K562 (cell line): Measurements from ENCODE around the gene MEIOB. TPM values are rescaled to one million over a fixed set of nuclear protein-coding genes. Genes with fewer than 3 reads are reported as not detected.

ENCODE experiments used
- ARHGAP35 ChIP-seq: fragments of 450-650 bp; IDR thresholded peaks from 2 replicates; pipeline ENCODE4 v1.6.1; 2018; ENCODE audit not compliant: partially characterized antibody
- FOXA3 ChIP-seq, 2 experiments: fragments of 450-650 bp in 1 of 2; sonication (generic) in 1 of 2; formaldehyde crosslinking; IDR thresholded peaks in 1 of 2; conservative IDR thresholded peaks in 1 of 2; 2 replicates each; pipeline versions ENCODE4 v1.4.0 to v1.8.0; 2020 to 2022; ENCODE audit warnings: mild to moderate bottlenecking in 2 of 2, missing genetic modification reagents in 1 of 2
- HNRNPLL ChIP-seq: fragments of 200-400 bp; formaldehyde crosslinking; IDR thresholded peaks from 2 replicates; pipeline ENCODE4 v1.6.1; 2017; ENCODE audit warnings: low read length, low read depth, mild to moderate bottlenecking; ENCODE audit not compliant: poor library complexity, severe bottlenecking
- JUNB ChIP-seq: fragments of 450-650 bp; formaldehyde crosslinking; conservative IDR thresholded peaks from 2 replicates; pipeline ENCODE4 v1.4.0; 2020; ENCODE audit warnings: mild to moderate bottlenecking
- NFE2L1 ChIP-seq: fragments of 450-650 bp; IDR thresholded peaks from 2 replicates; pipeline ENCODE4 v1.6.1; 2016; ENCODE audit warnings: missing genetic modification characterization, low read depth, mild to moderate bottlenecking, missing compliant biosample characterization, moderate library complexity, borderline replicate concordance
- POLR2H ChIP-seq: IDR thresholded peaks from 2 replicates; pipeline ENCODE4 v1.6.1; 2016; ENCODE audit warnings: missing genetic modification characterization, low read depth, mild to moderate bottlenecking, control low read depth, missing compliant biosample characterization, moderate library complexity
- SMARCA4 ChIP-seq: fragments of 450-650 bp; IDR thresholded peaks from 2 replicates; pipeline ENCODE4 v1.6.1; 2016
- ZC3H11A ChIP-seq: IDR thresholded peaks from 2 replicates; pipeline ENCODE4 v1.6.1; 2012; ENCODE audit warnings: low read depth, low read length, improper control_type of control experiment
- ZNF146 ChIP-seq: IDR thresholded peaks from one replicate; pipeline ENCODE4 v1.6.1; 2018; ENCODE audit warnings: missing compliant biosample characterization; ENCODE audit not compliant: unreplicated experiment
- ZNF24 ChIP-seq: fragments of 450-650 bp; IDR thresholded peaks from 2 replicates; pipeline ENCODE4 v1.6.1; 2016
- ZNF408 ChIP-seq: fragments of 250-450 bp; sonication (Bioruptor Pico); IDR thresholded peaks from 2 replicates; pipeline ENCODE4 v1.4.0; 2020; ENCODE audit warnings: low read depth, mild to moderate bottlenecking, moderate library complexity
- ZNF695 ChIP-seq: fragments of 450-650 bp; formaldehyde crosslinking; IDR thresholded peaks from 2 replicates; pipeline ENCODE4 v1.4.0; 2020; ENCODE audit warnings: mild to moderate bottlenecking, moderate library complexity
- ZNF79 ChIP-seq: fragments of 250-450 bp; sonication (Bioruptor Pico); IDR thresholded peaks from 2 replicates; pipeline ENCODE4 v1.4.0; 2020; ENCODE audit warnings: low read depth, mild to moderate bottlenecking, moderate library complexity
- ZZZ3 ChIP-seq: fragments of 450-650 bp; IDR thresholded peaks from 2 replicates; pipeline ENCODE4 v1.6.1; 2016; ENCODE audit warnings: antibody characterized with exemption, mild to moderate bottlenecking, moderate library complexity
- polyA plus RNA-seq, 8 experiments: library from polyadenylated mRNA; depleted of rRNA in 4 of 8; stranded (reverse) in 5 of 8; unstranded in 3 of 8; fragments of >200 nt; fragmentation: Nextera tagmentation in 2 of 8; fragmentation: Illumina TruSeq in 1 of 8; extraction: Ambion mirVana in 2 of 8; extraction: Trizol in 1 of 8; gene quantifications; 2 replicates each; pipeline versions ENCODE4 v1.2.1 to v1.2.3, GENCODE V29; 2011 to 2014; ENCODE audit warnings: inconsistent platforms in 1 of 8, missing spikeins in 1 of 8
- total RNA-seq, 7 experiments: library from RNA; depleted of rRNA in 6 of 7; stranded (reverse); fragments of >200 nt in 6 of 7; fragmentation: Illumina TruSeq in 2 of 7; extraction: Trizol in 2 of 7; gene quantifications; 2 replicates each; pipeline versions ENCODE4 v1.2.1 to v1.2.3, GENCODE V29; 2011 to 2021; ENCODE audit warnings: low replicate concordance in 1 of 7
- TF ChIP-seq, protein P1 (sequence below): fragments of 250-450 bp; sonication (Bioruptor Pico); IDR thresholded peaks from 2 replicates; pipeline ENCODE4 v1.8.0; 2022; ENCODE audit warnings: inconsistent platforms, mild to moderate bottlenecking, moderate library complexity, borderline replicate concordance
- TF ChIP-seq, protein P2 (sequence below): sonication (generic); formaldehyde crosslinking; IDR thresholded peaks from 2 replicates; pipeline ENCODE4 v1.8.0; 2022; ENCODE audit warnings: mild to moderate bottlenecking, low read depth, missing genetic modification reagents
- TF ChIP-seq, protein P3 (sequence below): fragments of 450-650 bp; formaldehyde crosslinking; IDR thresholded peaks from 2 replicates; pipeline ENCODE4 v1.4.0; 2020; ENCODE audit warnings: mild to moderate bottlenecking, moderate library complexity
- TF ChIP-seq, protein P4 (sequence below), 2 experiments: fragments of 450-650 bp in 1 of 2; IDR thresholded peaks; 2 replicates each; pipeline ENCODE4 v1.6.1; 2011 to 2017; ENCODE audit warnings: low read depth in 2 of 2, antibody characterized with exemption in 1 of 2, borderline replicate concordance in 1 of 2, low read length in 1 of 2, mild to moderate bottlenecking in 1 of 2, mixed read lengths in 1 of 2; ENCODE audit not compliant: control insufficient read depth in 1 of 2

MEIOB gene
- total and polyA plus RNA-seq, 9 of the 15 experiments (the other 6 are each of a cell fraction or from before 2014, with no cell fraction given), result 25.4 to 203 (median 97.6) TPM

DNA sequence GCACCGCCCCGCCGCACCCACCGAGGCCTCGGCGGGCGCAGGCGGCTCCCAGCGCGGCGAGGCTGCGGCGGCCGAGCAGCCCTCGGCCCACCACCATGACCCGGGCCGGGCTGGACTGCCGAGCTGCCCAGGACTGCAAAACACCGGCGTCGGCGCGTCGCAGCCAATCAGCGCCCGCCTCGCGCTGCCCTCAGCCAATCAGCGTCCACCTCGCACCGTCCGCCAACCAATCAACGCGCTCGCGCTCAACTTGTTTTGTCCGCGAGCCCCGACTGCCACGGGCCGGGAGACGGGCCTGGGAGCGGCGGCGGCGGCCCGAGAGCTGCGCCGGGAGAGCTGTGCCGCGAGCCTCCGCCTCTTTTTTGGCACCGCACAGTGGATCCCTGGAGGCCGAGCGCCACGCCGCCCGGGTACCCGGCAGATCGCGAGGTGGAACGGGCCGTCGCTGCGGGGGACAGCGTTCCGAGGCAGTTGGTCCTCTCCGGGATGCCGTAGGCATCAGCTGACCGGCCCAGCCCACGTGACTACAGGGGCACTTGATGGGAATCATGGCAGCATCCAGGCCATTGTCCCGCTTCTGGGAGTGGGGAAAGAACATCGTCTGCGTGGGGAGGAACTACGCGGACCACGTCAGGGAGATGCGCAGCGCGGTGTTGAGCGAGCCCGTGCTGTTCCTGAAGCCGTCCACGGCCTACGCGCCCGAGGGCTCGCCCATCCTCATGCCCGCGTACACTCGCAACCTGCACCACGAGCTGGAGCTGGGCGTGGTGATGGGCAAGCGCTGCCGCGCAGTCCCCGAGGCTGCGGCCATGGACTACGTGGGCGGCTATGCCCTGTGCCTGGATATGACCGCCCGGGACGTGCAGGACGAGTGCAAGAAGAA is 45.0 kb downstream of the MEIOB start, which contains the start of the genes FAHD1 and HAGH (continued):
- TF ChIP-seq, protein P1, sequence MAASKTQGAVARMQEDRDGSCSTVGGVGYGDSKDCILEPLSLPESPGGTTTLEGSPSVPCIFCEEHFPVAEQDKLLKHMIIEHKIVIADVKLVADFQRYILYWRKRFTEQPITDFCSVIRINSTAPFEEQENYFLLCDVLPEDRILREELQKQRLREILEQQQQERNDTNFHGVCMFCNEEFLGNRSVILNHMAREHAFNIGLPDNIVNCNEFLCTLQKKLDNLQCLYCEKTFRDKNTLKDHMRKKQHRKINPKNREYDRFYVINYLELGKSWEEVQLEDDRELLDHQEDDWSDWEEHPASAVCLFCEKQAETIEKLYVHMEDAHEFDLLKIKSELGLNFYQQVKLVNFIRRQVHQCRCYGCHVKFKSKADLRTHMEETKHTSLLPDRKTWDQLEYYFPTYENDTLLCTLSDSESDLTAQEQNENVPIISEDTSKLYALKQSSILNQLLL (CRISPR knock-in tag), result no peak
- TF ChIP-seq ZNF24 (no peak), ZZZ3 (no peak), ZNF695 (CRISPR knock-in tag) (no peak), NFE2L1 (tag) (no peak), HNRNPLL (peak; percentile 51), JUNB (no peak), POLR2H (no peak), FOXA3 (CRISPR knock-in tag; conservative IDR thresholded peaks at IDR 0.05 in 1 of 2, IDR thresholded peaks at IDR 0.05 in 1 of 2) (no peak), ARHGAP35 (no peak), ZNF79 (CRISPR knock-in tag) (no peak), ZC3H11A (no peak), ZNF408 (CRISPR knock-in tag) (no peak), ZNF146 (CRISPR knock-in tag) (no peak), SMARCA4 (no peak)
- TF ChIP-seq, protein P2, sequence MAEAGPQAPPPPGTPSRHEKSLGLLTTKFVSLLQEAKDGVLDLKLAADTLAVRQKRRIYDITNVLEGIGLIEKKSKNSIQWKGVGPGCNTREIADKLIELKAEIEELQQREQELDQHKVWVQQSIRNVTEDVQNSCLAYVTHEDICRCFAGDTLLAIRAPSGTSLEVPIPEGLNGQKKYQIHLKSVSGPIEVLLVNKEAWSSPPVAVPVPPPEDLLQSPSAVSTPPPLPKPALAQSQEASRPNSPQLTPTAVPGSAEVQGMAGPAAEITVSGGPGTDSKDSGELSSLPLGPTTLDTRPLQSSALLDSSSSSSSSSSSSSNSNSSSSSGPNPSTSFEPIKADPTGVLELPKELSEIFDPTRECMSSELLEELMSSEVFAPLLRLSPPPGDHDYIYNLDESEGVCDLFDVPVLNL, result peak; percentile 61; the same call in 1 of the 2 replicates
- TF ChIP-seq, protein P3, sequence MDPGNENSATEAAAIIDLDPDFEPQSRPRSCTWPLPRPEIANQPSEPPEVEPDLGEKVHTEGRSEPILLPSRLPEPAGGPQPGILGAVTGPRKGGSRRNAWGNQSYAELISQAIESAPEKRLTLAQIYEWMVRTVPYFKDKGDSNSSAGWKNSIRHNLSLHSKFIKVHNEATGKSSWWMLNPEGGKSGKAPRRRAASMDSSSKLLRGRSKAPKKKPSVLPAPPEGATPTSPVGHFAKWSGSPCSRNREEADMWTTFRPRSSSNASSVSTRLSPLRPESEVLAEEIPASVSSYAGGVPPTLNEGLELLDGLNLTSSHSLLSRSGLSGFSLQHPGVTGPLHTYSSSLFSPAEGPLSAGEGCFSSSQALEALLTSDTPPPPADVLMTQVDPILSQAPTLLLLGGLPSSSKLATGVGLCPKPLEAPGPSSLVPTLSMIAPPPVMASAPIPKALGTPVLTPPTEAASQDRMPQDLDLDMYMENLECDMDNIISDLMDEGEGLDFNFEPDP (CRISPR knock-in tag), result no peak
- TF ChIP-seq, protein P4, sequence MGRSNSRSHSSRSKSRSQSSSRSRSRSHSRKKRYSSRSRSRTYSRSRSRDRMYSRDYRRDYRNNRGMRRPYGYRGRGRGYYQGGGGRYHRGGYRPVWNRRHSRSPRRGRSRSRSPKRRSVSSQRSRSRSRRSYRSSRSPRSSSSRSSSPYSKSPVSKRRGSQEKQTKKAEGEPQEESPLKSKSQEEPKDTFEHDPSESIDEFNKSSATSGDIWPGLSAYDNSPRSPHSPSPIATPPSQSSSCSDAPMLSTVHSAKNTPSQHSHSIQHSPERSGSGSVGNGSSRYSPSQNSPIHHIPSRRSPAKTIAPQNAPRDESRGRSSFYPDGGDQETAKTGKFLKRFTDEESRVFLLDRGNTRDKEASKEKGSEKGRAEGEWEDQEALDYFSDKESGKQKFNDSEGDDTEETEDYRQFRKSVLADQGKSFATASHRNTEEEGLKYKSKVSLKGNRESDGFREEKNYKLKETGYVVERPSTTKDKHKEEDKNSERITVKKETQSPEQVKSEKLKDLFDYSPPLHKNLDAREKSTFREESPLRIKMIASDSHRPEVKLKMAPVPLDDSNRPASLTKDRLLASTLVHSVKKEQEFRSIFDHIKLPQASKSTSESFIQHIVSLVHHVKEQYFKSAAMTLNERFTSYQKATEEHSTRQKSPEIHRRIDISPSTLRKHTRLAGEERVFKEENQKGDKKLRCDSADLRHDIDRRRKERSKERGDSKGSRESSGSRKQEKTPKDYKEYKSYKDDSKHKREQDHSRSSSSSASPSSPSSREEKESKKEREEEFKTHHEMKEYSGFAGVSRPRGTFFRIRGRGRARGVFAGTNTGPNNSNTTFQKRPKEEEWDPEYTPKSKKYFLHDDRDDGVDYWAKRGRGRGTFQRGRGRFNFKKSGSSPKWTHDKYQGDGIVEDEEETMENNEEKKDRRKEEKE (IDR thresholded peaks at IDR 0.05; ENCODE audit: borderline replicate concordance in 1 of 2, control insufficient read depth in 1 of 2, low read depth in 2 of 2, low read length in 1 of 2), result no peak
